H9 (cell line): ENCODE results near the gene HSDL2. TPM values are rescaled to one million over a fixed set of nuclear protein-coding genes. Genes with fewer than 3 reads are reported as not detected.

Source experiments
- DNase-seq: peaks from one replicate; pipeline ENCODE4 v3.0.0-alpha.2; 2017
- H2AFZ ChIP-seq: one replicate; pipeline ENCODE4 v1.6.1; 2013; ENCODE audit warnings: mild to moderate bottlenecking, low read length, control low read depth, moderate library complexity
- H2AK5ac ChIP-seq: 2 replicates; pipeline ENCODE4 v1.6.1; 2013; ENCODE audit warnings: low read length, control low read depth, mixed read lengths; ENCODE audit not compliant: insufficient read length
- H2BK120ac ChIP-seq: one replicate; pipeline ENCODE4 v1.6.1; 2013; ENCODE audit warnings: low read depth, mild to moderate bottlenecking, low read length, control low read depth, inconsistent platforms; ENCODE audit not compliant: poor library complexity, severe bottlenecking
- H2BK12ac ChIP-seq: 2 replicates; pipeline ENCODE4 v1.6.1; 2013; ENCODE audit warnings: low read length, control low read depth, mixed read lengths, low read depth; ENCODE audit not compliant: insufficient read length
- H2BK15ac ChIP-seq: 2 replicates; pipeline ENCODE4 v1.6.1; 2013; ENCODE audit warnings: low read depth, low read length, control low read depth
- H2BK20ac ChIP-seq: one replicate; pipeline ENCODE4 v1.6.1; 2013; ENCODE audit warnings: low read depth, mild to moderate bottlenecking, low read length, control low read depth, inconsistent platforms; ENCODE audit not compliant: poor library complexity, severe bottlenecking
- H2BK5ac ChIP-seq: 2 replicates; pipeline ENCODE4 v1.6.1; 2013; ENCODE audit warnings: low read length, control low read depth, mixed read lengths; ENCODE audit not compliant: insufficient read length
- H3K14ac ChIP-seq: 2 replicates; pipeline ENCODE4 v1.6.1; 2013; ENCODE audit warnings: low read length, control low read depth; ENCODE audit not compliant: insufficient read depth
- H3K18ac ChIP-seq: 2 replicates; pipeline ENCODE4 v1.6.1; 2013; ENCODE audit warnings: low read depth, mild to moderate bottlenecking, mixed read lengths, low read length, control low read depth; ENCODE audit not compliant: insufficient read length
- H3K23ac ChIP-seq: 2 replicates; pipeline ENCODE4 v1.6.1; 2013; ENCODE audit warnings: low read length, control low read depth, mixed read lengths, low read depth; ENCODE audit not compliant: insufficient read length
- H3K23me2 ChIP-seq: 2 replicates; pipeline ENCODE4 v1.6.1; 2013; ENCODE audit warnings: low read depth, mild to moderate bottlenecking, mixed read lengths, low read length, control low read depth; ENCODE audit not compliant: insufficient read length, poor library complexity, severe bottlenecking
- H3K27ac ChIP-seq: 2 replicates; pipeline ENCODE4 v1.5.1; 2013; ENCODE audit warnings: low read length, control low read depth, mixed read lengths, low read depth; ENCODE audit not compliant: insufficient read length
- H3K27me3 ChIP-seq: 2 replicates; pipeline ENCODE4 v1.6.1; 2013; ENCODE audit warnings: low read length, control low read depth, inconsistent platforms; ENCODE audit not compliant: insufficient read depth
- H3K4ac ChIP-seq: 2 replicates; pipeline ENCODE4 v1.6.1; 2013; ENCODE audit warnings: low read depth, mild to moderate bottlenecking, control low read depth, inconsistent platforms, low read length, moderate library complexity
- H3K4me1 ChIP-seq: 2 replicates; pipeline ENCODE4 v1.6.1; 2013; ENCODE audit warnings: low read length, control low read depth, inconsistent platforms; ENCODE audit not compliant: insufficient read depth
- H3K4me2 ChIP-seq: 2 replicates; pipeline ENCODE4 v1.6.1; 2013; ENCODE audit warnings: low read length, control low read depth, mixed read lengths; ENCODE audit not compliant: insufficient read length, insufficient read depth
- H3K56ac ChIP-seq: 2 replicates; pipeline ENCODE4 v1.6.1; 2013; ENCODE audit warnings: low read depth, mild to moderate bottlenecking, mixed read lengths, low read length, control low read depth; ENCODE audit not compliant: insufficient read length
- H3K79me1 ChIP-seq: 2 replicates; pipeline ENCODE4 v1.6.1; 2013; ENCODE audit warnings: low read depth, mild to moderate bottlenecking, moderate library complexity, low read length, control low read depth, inconsistent platforms; ENCODE audit not compliant: insufficient read depth, poor library complexity, severe bottlenecking
- H3K79me2 ChIP-seq: 2 replicates; pipeline ENCODE4 v1.6.1; 2013; ENCODE audit warnings: low read length, control low read depth, inconsistent platforms; ENCODE audit not compliant: insufficient read depth
- H3K9ac ChIP-seq: 2 replicates; pipeline ENCODE4 v1.6.1; 2013; ENCODE audit warnings: low read length, control low read depth, mixed read lengths; ENCODE audit not compliant: insufficient read length; ENCODE audit errors: extremely low read depth
- H3K9me3 ChIP-seq: one replicate; pipeline ENCODE4 v1.6.1; 2013; ENCODE audit warnings: low read depth, low read length, inconsistent platforms; ENCODE audit not compliant: control insufficient read depth
- H3T11ph ChIP-seq: one replicate; pipeline ENCODE4 v1.6.1; 2013; ENCODE audit warnings: mild to moderate bottlenecking, low read length, control low read depth, inconsistent platforms
- H4K20me1 ChIP-seq: one replicate; pipeline ENCODE4 v1.6.1; 2013; ENCODE audit not compliant: control insufficient read depth, insufficient read length, insufficient read depth
- H4K5ac ChIP-seq: 2 replicates; pipeline ENCODE4 v1.6.1; 2013; ENCODE audit warnings: low read depth, mild to moderate bottlenecking, mixed read lengths, low read length, control low read depth; ENCODE audit not compliant: insufficient read length
- H4K8ac ChIP-seq: replicated peaks from 2 replicates; pipeline ENCODE4 v1.6.1; 2013; ENCODE audit warnings: low read length, control low read depth, mixed read lengths, low read depth; ENCODE audit not compliant: insufficient read length
- H4K91ac ChIP-seq: 2 replicates; pipeline ENCODE4 v1.6.1; 2013; ENCODE audit warnings: low read depth, mild to moderate bottlenecking, moderate library complexity, mixed read lengths, low read length, control low read depth; ENCODE audit not compliant: insufficient read length
- H3K27ac Mint-ChIP-seq, 3 experiments: 2 replicates in 2 of 3; 3 replicates in 1 of 3; pipeline ENCODE4 v1.8.0; 2020 to 2021; ENCODE audit warnings: mixed read lengths in 3 of 3, mild to moderate bottlenecking in 1 of 3, moderate library complexity in 1 of 3
- H3K27me3 Mint-ChIP-seq: 2 replicates; pipeline ENCODE4 v1.8.0; 2021; ENCODE audit warnings: low read depth, mild to moderate bottlenecking, moderate library complexity, mixed read lengths
- H3K36me3 Mint-ChIP-seq, 3 experiments: 2 replicates in 2 of 3; 3 replicates in 1 of 3; pipeline ENCODE4 v1.8.0; 2020 to 2021; ENCODE audit warnings: low read depth in 3 of 3, mixed read lengths in 3 of 3; ENCODE audit not compliant: insufficient read depth in 1 of 3
- H3K4me1 Mint-ChIP-seq, 2 experiments: 2 replicates each; pipeline ENCODE4 v1.8.0; 2020; ENCODE audit warnings: mixed read lengths in 2 of 2
- H3K4me3 Mint-ChIP-seq, 2 experiments: 2 replicates in 1 of 2; 3 replicates in 1 of 2; pipeline ENCODE4 v1.8.0; 2020 to 2021; ENCODE audit warnings: mild to moderate bottlenecking in 2 of 2, mixed read lengths in 2 of 2, moderate library complexity in 1 of 2
- H3K9me3 Mint-ChIP-seq, 2 experiments: 2 replicates in 1 of 2; 3 replicates in 1 of 2; pipeline ENCODE4 v1.8.0; 2020; ENCODE audit warnings: mild to moderate bottlenecking in 2 of 2, mixed read lengths in 2 of 2, moderate library complexity in 1 of 2
- WGBS: extraction: QIAGEN DNeasy Blood & Tissue Kit; methylation state at CpG from one replicate; pipeline ENCODE4 v1.1.7; 2013; ENCODE audit warnings: missing lambda C conversion rate, low lambda C conversion rate, mixed read lengths; ENCODE audit not compliant: insufficient read length; ENCODE audit errors: extremely low coverage; 5-methylcytosine and 5-hydroxymethylcytosine counted together
- total RNA-seq: library from RNA; stranded (reverse); gene quantifications from 2 replicates; pipeline ENCODE4 v1.2.1, GENCODE V29; 2021
- TF ChIP-seq, protein P1 (sequence below): fragments of 200-600 bp; sonication (generic); conservative IDR thresholded peaks from 3 replicates; pipeline ENCODE4 v1.8.0; 2021; ENCODE audit warnings: antibody characterized with exemption, mild to moderate bottlenecking

Gene HSDL2
- total RNA-seq, 1 experiment from 2014 or later = 16.6 TPM

DNA sequence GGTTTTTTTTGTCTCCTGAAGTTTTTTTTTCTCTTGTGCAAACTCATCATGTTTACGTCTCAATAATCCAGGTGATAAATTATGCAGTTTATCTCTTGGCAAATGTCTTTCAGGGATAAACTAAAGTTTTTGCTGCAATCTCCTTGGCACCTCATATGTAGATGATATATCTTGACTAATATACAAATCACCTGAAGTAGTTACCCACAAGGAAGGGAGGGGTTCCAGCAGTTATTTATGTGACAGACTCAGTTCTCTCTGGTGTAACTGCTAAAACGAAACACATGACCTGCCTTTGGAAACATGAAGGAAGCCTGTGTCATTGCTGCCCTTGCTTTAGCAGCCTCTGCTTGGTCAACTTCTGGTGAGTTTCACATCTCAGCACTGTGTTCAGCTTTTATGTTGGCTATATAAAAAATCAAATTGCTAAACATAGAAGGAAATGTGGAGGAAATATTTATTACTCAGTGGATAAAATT, 67.4 kb downstream of the HSDL2 start:
- H3K4ac ChIP-seq = no peak overlapping the region
- no peak overlapping the region for H3K4me2 ChIP-seq
- no peak overlapping the region for H3K18ac ChIP-seq
- no peak overlapping the region for H2AK5ac ChIP-seq
- no peak overlapping the region for H4K8ac ChIP-seq
- no peaks in the 10 kb centered on the region for H3K27me3 Mint-ChIP-seq
- no peaks in the 10 kb centered on the region for H4K20me1 ChIP-seq
- no peak overlapping the region for H2BK20ac ChIP-seq
- H3K14ac ChIP-seq = no peak overlapping the region
- H3K27ac Mint-ChIP-seq = no peak overlapping the region
- no peaks in the 10 kb centered on the region for H3K79me2 ChIP-seq
- no peak overlapping the region for H3K27ac ChIP-seq
- no peaks in the 10 kb centered on the region for H3K23me2 ChIP-seq
- H3K79me1 ChIP-seq = no peaks in the 10 kb centered on the region
- DNase-seq = no peak
- H3K9ac ChIP-seq = no peak overlapping the region
- no peaks in the 10 kb centered on the region for H3K27me3 ChIP-seq
- H4K91ac ChIP-seq = no peak overlapping the region
- no peak overlapping the region for H2BK5ac ChIP-seq
- H2BK12ac ChIP-seq = no peak overlapping the region
- no peak overlapping the region for H2BK15ac ChIP-seq
- TF ChIP-seq, protein P1, sequence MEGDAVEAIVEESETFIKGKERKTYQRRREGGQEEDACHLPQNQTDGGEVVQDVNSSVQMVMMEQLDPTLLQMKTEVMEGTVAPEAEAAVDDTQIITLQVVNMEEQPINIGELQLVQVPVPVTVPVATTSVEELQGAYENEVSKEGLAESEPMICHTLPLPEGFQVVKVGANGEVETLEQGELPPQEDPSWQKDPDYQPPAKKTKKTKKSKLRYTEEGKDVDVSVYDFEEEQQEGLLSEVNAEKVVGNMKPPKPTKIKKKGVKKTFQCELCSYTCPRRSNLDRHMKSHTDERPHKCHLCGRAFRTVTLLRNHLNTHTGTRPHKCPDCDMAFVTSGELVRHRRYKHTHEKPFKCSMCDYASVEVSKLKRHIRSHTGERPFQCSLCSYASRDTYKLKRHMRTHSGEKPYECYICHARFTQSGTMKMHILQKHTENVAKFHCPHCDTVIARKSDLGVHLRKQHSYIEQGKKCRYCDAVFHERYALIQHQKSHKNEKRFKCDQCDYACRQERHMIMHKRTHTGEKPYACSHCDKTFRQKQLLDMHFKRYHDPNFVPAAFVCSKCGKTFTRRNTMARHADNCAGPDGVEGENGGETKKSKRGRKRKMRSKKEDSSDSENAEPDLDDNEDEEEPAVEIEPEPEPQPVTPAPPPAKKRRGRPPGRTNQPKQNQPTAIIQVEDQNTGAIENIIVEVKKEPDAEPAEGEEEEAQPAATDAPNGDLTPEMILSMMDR = no peak
- H3K9me3 Mint-ChIP-seq = no peaks in the 10 kb centered on the region
- H3K36me3 Mint-ChIP-seq = peaks cover 0 to under 1% (median 0%) of the 10 kb centered on the region in 3 experiments; a peak in 2 of 7 replicates
- no peak overlapping the region for H2BK120ac ChIP-seq
- no peak overlapping the region for H3K56ac ChIP-seq
- H3K4me3 Mint-ChIP-seq = no peak overlapping the region
- no peak overlapping the region for H2AFZ ChIP-seq
- no peaks in the 10 kb centered on the region for H3K4me1 Mint-ChIP-seq
- no peaks in the 10 kb centered on the region for H3K4me1 ChIP-seq
- H3T11ph ChIP-seq = no peak overlapping the region
- H3K9me3 ChIP-seq = no peaks in the 10 kb centered on the region
- no CpG with 5 or more reads among the region's 2 CpGs for WGBS
- H3K23ac ChIP-seq = no peak overlapping the region
- H4K5ac ChIP-seq = no peak overlapping the region
